ENCODE measurements around the gene PPP1R9A. TPM values are rescaled to one million over a fixed set of nuclear protein-coding genes. Genes with fewer than 3 reads are reported as not detected.

Gene PPP1R9A
- total RNA-seq, 2 donors from 2014 or later = 23.3 to 23.4 TPM

DNA sequence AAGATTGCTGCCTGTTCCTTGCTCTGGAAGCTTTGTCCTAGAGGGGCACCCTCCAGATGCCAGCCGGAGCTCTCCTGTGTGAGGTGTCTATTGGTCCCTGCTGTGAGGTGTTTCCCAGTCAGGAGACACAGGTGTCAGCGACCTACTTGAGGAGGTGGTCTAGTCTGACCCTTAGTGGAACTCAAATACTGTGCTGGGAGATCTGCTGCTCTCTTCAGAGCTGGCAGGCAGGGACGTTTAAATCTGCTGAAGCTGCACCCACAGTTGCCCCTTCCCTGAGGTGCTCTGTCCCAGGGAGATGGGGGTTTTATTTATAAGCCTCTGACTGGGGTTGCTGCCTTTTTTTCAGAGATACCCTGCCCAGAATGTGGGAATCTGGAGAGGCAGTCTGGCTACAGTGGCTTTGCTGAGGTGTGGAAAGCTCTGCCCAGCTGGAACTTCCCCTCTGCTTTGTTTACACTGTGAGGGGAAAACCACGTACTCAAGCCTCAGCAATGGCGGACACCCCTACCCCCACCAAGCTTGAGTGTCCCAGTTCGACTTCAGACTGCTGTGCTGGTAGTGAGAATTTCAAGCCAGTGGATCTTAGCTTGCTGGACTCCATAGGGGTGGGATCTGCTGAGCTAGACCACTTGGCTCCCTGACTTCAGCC, 119.2 kb downstream of the PPP1R9A start:
- Histone ChIP-seq H3K27ac (no peak overlapping the region), H3K4me1 (no peaks in the 10 kb centered on the region), H3K9me3 (peaks cover 0 to 6% of the 10 kb centered on the region in 2 donors), H3K27me3 (no peaks in the 10 kb centered on the region), H3K36me3 (no peaks in the 10 kb centered on the region), H3K4me3 (no peak overlapping the region)
- no peak for DNase-seq (ENCODE audit: low spot score)
- TF ChIP-seq, protein P1, sequence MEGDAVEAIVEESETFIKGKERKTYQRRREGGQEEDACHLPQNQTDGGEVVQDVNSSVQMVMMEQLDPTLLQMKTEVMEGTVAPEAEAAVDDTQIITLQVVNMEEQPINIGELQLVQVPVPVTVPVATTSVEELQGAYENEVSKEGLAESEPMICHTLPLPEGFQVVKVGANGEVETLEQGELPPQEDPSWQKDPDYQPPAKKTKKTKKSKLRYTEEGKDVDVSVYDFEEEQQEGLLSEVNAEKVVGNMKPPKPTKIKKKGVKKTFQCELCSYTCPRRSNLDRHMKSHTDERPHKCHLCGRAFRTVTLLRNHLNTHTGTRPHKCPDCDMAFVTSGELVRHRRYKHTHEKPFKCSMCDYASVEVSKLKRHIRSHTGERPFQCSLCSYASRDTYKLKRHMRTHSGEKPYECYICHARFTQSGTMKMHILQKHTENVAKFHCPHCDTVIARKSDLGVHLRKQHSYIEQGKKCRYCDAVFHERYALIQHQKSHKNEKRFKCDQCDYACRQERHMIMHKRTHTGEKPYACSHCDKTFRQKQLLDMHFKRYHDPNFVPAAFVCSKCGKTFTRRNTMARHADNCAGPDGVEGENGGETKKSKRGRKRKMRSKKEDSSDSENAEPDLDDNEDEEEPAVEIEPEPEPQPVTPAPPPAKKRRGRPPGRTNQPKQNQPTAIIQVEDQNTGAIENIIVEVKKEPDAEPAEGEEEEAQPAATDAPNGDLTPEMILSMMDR (IDR thresholded peaks at IDR 0.05) = no peak

DNA sequence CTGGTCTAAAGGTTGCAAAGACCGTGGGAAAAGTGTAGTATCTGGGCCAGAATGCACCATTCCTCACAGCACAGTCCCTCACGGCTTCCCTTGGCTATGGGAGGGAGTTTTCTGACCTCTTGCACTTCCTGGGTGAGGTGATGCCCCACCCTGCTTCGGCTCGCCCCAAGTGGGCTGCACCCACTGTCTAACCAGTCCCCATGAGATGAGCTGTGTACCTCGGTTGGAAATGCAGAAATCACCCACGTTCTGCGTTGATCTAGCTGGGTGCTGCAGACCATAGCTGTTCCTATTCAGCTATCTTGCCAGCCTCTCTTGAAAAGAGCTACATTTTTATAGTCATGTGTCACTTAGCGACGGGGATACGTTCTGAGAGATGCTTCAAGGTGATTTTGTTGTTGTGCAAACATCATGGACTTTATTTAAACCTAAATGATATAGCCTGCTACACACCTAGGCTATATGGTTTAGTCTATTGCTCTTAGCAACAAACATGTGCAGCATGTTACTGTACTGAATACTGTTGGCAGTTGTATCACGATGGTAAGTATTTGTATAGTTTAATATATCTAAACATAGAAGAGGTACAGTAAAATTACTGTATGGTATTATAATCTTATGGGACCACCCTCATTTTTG, 120.0 kb downstream of the PPP1R9A start:
- DNase-seq (ENCODE audit: low spot score) = no peak
- TF ChIP-seq, protein P1 (IDR thresholded peaks at IDR 0.05) = no peak
- H3K4me1 ChIP-seq = no peaks in the 10 kb centered on the region
- no peak overlapping the region for H3K4me3 ChIP-seq
- peaks cover 0 to 6% of the 10 kb centered on the region in 2 donors for H3K9me3 ChIP-seq
- no peaks in the 10 kb centered on the region for H3K36me3 ChIP-seq
- no peak overlapping the region for H3K27ac ChIP-seq
- H3K27me3 ChIP-seq = no peaks in the 10 kb centered on the region

DNA sequence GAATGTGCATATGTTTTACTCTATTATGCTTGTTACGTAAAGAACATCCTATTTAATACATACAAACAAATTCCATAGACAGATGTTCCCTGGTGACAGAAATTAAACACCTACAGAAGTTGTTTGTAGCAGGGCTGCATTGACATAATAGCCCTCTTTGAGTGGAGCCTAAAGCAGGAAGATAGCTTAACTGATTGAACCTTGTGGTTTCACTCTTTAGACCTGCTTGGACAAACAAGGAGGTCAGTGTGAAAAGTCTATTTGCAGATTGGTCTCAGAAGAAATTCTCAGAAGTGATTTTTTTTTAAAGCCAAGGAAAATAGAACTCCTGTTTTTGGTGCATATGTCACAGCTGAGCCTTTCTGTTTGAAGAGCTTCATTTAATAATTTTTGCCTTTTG, 121.3 kb downstream of the PPP1R9A start:
- Histone ChIP-seq H3K27me3 (no peaks in the 10 kb centered on the region), H3K36me3 (no peaks in the 10 kb centered on the region), H3K27ac (no peak overlapping the region), H3K4me1 (no peaks in the 10 kb centered on the region), H3K9me3 (peaks cover 0 to 6% of the 10 kb centered on the region in 2 donors), H3K4me3 (no peak overlapping the region)
- TF ChIP-seq, protein P1 (IDR thresholded peaks at IDR 0.05) = no peak
- no peak for DNase-seq (ENCODE audit: low spot score)

DNA sequence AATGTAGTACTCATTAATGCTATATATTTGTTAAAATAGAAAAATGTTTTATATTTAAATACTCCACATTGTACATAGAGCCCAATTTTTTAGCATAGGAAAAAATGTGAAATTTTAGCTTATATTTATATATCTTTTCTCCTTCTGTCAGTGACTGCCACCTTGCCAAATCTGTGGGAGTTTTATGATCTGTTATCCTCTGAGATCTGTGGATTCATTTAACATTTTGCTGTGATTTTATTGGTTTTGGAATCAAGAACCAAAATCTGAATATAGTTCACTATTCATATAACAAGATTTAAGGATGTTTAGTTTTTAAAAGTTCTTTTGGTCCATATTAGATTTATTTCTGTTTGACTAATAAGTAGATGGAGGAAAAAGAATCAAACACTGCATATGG, 127.9 kb downstream of the PPP1R9A start:
- Histone ChIP-seq H3K4me3 (no peak overlapping the region), H3K9me3 (no peaks in the 10 kb centered on the region), H3K27me3 (no peaks in the 10 kb centered on the region), H3K4me1 (no peaks in the 10 kb centered on the region), H3K36me3 (no peaks in the 10 kb centered on the region), H3K27ac (no peak overlapping the region)
- DNase-seq (ENCODE audit: low spot score) = no peak
- TF ChIP-seq, protein P1 (IDR thresholded peaks at IDR 0.05) = no peak

DNA sequence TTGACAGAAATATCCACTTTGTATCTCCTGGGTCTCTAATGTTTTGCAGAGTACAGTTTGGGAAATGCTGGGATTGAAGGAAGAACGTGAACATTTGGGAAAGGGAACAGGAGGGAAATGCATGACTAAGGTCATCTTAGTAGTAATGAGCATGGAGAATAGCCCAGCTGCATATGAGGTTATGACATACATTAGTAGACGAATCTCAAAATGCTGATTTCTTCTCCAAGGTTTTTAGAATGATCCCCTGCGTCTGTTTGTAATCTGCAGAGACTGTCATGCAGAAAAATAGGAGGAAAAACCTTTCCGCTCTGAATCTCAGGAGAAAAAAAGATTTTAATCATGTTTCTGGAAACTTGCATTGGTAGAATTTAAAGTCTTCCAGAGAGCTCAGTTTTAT, 133.6 kb downstream of the PPP1R9A start:
- Histone ChIP-seq H3K4me3 (no peak overlapping the region), H3K27ac (no peak overlapping the region), H3K9me3 (no peaks in the 10 kb centered on the region), H3K36me3 (no peaks in the 10 kb centered on the region), H3K4me1 (no peaks in the 10 kb centered on the region), H3K27me3 (no peaks in the 10 kb centered on the region)
- DNase-seq (ENCODE audit: low spot score) = no peak
- TF ChIP-seq, protein P1 (IDR thresholded peaks at IDR 0.05) = no peak

Data from right atrium auricular region (tissue), 2 donors.